ENCODE results near the gene MYCBPAP.

The MYCBPAP gene

GRCh38 chr17:50554201-50554600 lies 46.0 kb downstream of the MYCBPAP start:
- no peak for DNase-seq

- peak; percentile 92 for DNase-seq
These were observed 48.6 kb downstream of the MYCBPAP start for GRCh38 chr17:50556803-50557202.

GRCh38 chr17:50557630-50558029 lies 49.4 kb downstream of the MYCBPAP start:
- peak; percentile 43 for DNase-seq

GRCh38 chr17:50558091-50558490 lies 49.9 kb downstream of the MYCBPAP start:
- DNase-seq, result peak; percentile 39

- no peak for DNase-seq
These were observed 50.3 kb downstream of the MYCBPAP start for GRCh38 chr17:50558581-50558940.

- peak; percentile 43 for DNase-seq
These were observed 50.8 kb downstream of the MYCBPAP start for GRCh38 chr17:50558941-50559614.

GRCh38 chr17:50559674-50560184 lies 51.5 kb downstream of the MYCBPAP start:
- peak; percentile 70 for DNase-seq

- peak; percentile 94 for DNase-seq
These were observed 52.1 kb downstream of the MYCBPAP start, which contains the start of gene CACNA1G for GRCh38 chr17:50560185-50560824. Gene CACNA1G, plus strand, starts transcription at chr17:50560715. Its CDS starts 745 bp downstream, at chr17:50561460.

GRCh38 chr17:50560931-50561745 lies 52.9 kb downstream of the MYCBPAP start:
- peak; percentile 53 for DNase-seq

GRCh38 chr17:50561746-50562141 lies 53.5 kb downstream of the MYCBPAP start:
- peak; percentile 47 for DNase-seq

GRCh38 chr17:50562242-50563091 lies 54.2 kb downstream of the MYCBPAP start:
- DNase-seq, result peak; percentile 34

- no peak for DNase-seq
These were observed 54.9 kb downstream of the MYCBPAP start for GRCh38 chr17:50563092-50563511.

GRCh38 chr17:50564916-50565315 lies 56.7 kb downstream of the MYCBPAP start:
- peak; percentile 68 for DNase-seq

GRCh38 chr17:50565402-50566350 lies 57.4 kb downstream of the MYCBPAP start:
- peak; percentile 60 for DNase-seq

GRCh38 chr17:50566886-50567285 lies 58.6 kb downstream of the MYCBPAP start:
- DNase-seq, result no peak

- no peak for DNase-seq
These were observed 60.4 kb downstream of the MYCBPAP start for GRCh38 chr17:50568659-50569058.

- no peak for DNase-seq
These were observed 61.4 kb downstream of the MYCBPAP start for GRCh38 chr17:50569592-50569991.

GRCh38 chr17:50570032-50570431 lies 61.8 kb downstream of the MYCBPAP start:
- no peak for DNase-seq

GRCh38 chr17:50570528-50570927 lies 62.3 kb downstream of the MYCBPAP start:
- DNase-seq, result peak; percentile 90

- no peak for DNase-seq
These were observed 63.4 kb downstream of the MYCBPAP start for GRCh38 chr17:50571681-50572080.

GRCh38 chr17:50572541-50572940 lies 64.3 kb downstream of the MYCBPAP start:
- DNase-seq, result no peak
